Thoracic aorta (tissue), 2 donors: ENCODE data around the gene HMX2. TPM values are rescaled to one million over a fixed set of nuclear protein-coding genes. Genes with fewer than 3 reads are reported as not detected.
"Not testable (repeated sequence)": the region's sequence is repeated elsewhere in the genome, so short reads cannot be mapped to it uniquely, and the experiment has no call there.

Source experiments
- ATAC-seq: fragments of 150-250 bp; one replicate; pipeline ENCODE4 v1.8.0; 2017; ENCODE audit warnings: low read depth; ENCODE audit not compliant: insufficient number of reproducible peaks, low FRiP score
- DNase-seq: peaks from one replicate; pipeline ENCODE4 v3.0.0-alpha.2; 2020; ENCODE audit warnings: low spot score
- H3K27ac ChIP-seq, 2 donors: fragments of 200-600 bp; sonication (generic); 1 replicate in 1 of 2; 2 replicates in 1 of 2; pipeline ENCODE4 v1.5.1; 2016; ENCODE audit warnings: mild to moderate bottlenecking in 2 of 2, moderate library complexity in 2 of 2
- H3K27me3 ChIP-seq: fragments of 200-600 bp; sonication (generic); replicated peaks from 2 replicates; pipeline ENCODE4 v1.6.0; 2016; ENCODE audit warnings: mild to moderate bottlenecking; ENCODE audit not compliant: insufficient read depth
- H3K36me3 ChIP-seq: fragments of 200-600 bp; sonication (generic); one replicate; pipeline ENCODE4 v1.5.1; 2016
- H3K4me1 ChIP-seq, 2 donors: fragments of 200-600 bp; sonication (generic); 1 replicate in 1 of 2; 2 replicates in 1 of 2; pipeline versions ENCODE4 v1.5.1 to v1.6.0; 2016; ENCODE audit warnings: low read depth in 2 of 2, mild to moderate bottlenecking in 1 of 2; ENCODE audit not compliant: control insufficient read depth in 1 of 2
- H3K4me3 ChIP-seq: fragments of 200-600 bp; sonication (generic); 2 replicates; pipeline ENCODE4 v1.5.1; 2016; ENCODE audit warnings: mild to moderate bottlenecking
- H3K9me3 ChIP-seq: fragments of 200-600 bp; sonication (generic); 2 replicates; pipeline ENCODE4 v1.5.1; 2016
- total RNA-seq, 2 donors: library from RNA; depleted of rRNA; stranded (reverse); fragments of >200 nt; gene quantifications; one replicate each; pipeline versions ENCODE4 v1.1.0 to v1.2.3, GENCODE V29; 2016
- TF ChIP-seq, protein P1 (sequence below): fragments of 200-600 bp; sonication (generic); IDR thresholded peaks from one replicate; pipeline ENCODE4 v1.5.1; 2019; ENCODE audit warnings: antibody characterized with exemption

HMX2 gene
- total RNA-seq, 2 donors from 2014 or later = not detected

DNA sequence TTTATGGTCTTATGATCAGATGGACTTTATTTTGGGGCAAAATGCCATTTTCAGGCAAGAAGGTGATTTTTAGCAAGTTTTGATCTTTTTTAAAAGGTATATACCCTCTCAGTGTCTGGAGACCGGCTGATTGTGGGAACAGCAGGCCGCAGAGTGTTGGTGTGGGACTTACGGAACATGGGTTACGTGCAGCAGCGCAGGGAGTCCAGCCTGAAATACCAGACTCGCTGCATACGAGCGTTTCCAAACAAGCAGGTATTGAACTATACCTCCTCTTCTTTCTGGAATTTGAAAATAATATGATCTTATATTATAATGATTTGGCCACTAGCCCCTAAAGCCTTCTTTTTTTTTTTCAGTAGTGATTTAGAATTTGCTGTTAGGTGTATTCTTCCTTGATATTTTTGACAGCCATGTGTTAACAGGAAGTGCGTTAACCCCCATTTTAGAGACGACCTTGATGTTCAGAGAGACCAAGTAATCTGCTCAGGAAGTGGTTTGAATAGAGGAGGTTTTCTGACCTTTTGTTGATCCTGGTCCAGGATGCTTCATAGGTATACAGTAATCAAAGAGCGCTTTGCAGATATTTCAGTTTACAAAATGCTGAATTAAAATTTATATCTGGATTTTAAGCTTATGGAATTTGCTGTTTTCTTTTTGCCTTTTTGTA lies 12.5 kb downstream of the HMX2 start:
- TF ChIP-seq, protein P1, sequence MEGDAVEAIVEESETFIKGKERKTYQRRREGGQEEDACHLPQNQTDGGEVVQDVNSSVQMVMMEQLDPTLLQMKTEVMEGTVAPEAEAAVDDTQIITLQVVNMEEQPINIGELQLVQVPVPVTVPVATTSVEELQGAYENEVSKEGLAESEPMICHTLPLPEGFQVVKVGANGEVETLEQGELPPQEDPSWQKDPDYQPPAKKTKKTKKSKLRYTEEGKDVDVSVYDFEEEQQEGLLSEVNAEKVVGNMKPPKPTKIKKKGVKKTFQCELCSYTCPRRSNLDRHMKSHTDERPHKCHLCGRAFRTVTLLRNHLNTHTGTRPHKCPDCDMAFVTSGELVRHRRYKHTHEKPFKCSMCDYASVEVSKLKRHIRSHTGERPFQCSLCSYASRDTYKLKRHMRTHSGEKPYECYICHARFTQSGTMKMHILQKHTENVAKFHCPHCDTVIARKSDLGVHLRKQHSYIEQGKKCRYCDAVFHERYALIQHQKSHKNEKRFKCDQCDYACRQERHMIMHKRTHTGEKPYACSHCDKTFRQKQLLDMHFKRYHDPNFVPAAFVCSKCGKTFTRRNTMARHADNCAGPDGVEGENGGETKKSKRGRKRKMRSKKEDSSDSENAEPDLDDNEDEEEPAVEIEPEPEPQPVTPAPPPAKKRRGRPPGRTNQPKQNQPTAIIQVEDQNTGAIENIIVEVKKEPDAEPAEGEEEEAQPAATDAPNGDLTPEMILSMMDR = no peak
- H3K27me3 ChIP-seq = no peaks in the 10 kb centered on the region
- no peaks in the 10 kb centered on the region for H3K9me3 ChIP-seq
- ATAC-seq = no peak
- H3K27ac ChIP-seq = no peak overlapping the region
- H3K4me3 ChIP-seq = no peak overlapping the region
- peaks cover 31% of the 10 kb centered on the region for H3K36me3 ChIP-seq
- peaks cover 4 to 14% of the 10 kb centered on the region in 2 donors for H3K4me1 ChIP-seq
- no peak for DNase-seq

DNA sequence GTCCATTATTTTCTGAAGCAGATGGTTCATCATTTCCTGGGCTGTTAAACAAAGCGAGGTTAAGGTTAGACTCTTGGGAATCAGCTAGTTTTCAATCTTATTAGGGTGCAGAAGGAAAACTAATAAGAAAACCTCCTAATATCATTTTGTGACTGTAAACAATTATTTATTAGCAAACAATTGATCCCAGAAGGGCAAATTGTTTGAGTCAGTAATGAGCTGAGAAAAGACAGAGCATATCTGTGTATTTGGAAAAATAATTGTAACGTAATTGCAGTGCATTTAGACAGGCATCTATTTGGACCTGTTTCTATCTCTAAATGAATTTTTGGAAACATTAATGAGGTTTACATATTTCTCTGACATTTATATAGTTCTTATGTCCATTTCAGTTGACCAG lies 16.4 kb downstream of the HMX2 start:
- Histone ChIP-seq H3K27me3 (no peaks in the 10 kb centered on the region), H3K4me1 (no peaks in the 10 kb centered on the region), H3K9me3 (no peaks in the 10 kb centered on the region), H3K4me3 (no peak overlapping the region), H3K27ac (no peak overlapping the region), H3K36me3 (peaks cover 35% of the 10 kb centered on the region)
- DNase-seq = no peak
- TF ChIP-seq, protein P1 = no peak
- ATAC-seq = no peak

DNA sequence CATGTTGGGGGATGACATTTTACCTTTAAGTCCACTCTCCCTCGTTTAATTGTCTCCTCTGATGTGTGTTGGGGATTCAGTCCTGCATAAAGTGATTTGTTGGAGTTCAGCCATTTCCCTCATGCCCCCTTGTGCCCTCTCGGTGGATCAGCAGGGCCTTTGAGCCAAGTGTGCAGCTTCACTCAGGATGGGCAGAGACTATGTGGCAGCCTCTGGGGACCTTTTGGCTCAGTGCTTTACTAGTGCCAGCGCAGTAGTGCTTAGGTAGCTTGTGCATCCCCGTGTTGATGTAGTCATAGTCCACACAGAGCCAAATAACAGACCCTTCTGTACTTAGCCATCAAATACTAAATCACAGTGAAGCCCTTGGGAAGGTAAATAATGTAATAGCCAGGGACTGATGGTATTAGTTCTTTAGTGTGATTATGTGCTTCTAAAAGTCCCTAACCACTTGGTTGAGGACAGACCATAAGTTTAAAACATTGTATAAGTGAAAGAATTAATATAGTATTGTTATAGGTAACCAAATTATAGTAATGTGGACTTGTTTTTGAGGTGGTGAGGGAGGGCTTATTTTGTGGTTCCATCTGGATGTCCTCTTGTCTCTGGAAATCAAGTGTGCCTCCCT lies 17.6 kb downstream of the HMX2 start:
- Histone ChIP-seq H3K27me3 (no peaks in the 10 kb centered on the region), H3K9me3 (no peaks in the 10 kb centered on the region), H3K27ac (no peak overlapping the region), H3K36me3 (peaks cover 33% of the 10 kb centered on the region), H3K4me3 (no peak overlapping the region), H3K4me1 (no peaks in the 10 kb centered on the region)
- TF ChIP-seq, protein P1 = no peak
- ATAC-seq (no peak), DNase-seq (no peak)

DNA sequence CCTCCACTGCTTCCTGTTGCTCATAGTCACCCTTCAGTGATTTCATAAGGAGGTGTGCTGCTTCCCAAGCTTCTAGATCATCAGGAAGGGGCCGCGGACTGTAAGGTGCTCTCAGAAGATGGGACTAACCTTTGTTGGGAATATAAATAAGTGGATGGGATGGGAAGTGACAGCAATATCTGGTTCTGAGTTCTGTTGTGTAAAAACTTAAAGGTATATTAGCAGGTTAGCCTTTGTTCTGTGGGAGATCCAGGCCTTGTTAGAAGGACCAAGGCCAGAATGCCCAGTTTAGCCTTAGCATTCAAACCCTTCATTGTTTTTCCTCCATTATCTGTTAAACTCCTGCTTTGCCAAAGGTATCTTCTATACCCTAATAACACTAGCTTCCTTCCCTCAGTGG lies 18.7 kb downstream of the HMX2 start:
- DNase-seq (no peak), ATAC-seq (no peak)
- no peak overlapping the region for H3K27ac ChIP-seq
- H3K4me1 ChIP-seq = no peaks in the 10 kb centered on the region
- TF ChIP-seq, protein P1 = no peak
- no peak overlapping the region for H3K4me3 ChIP-seq
- H3K36me3 ChIP-seq = peaks cover 26% of the 10 kb centered on the region
- H3K27me3 ChIP-seq = no peaks in the 10 kb centered on the region
- no peaks in the 10 kb centered on the region for H3K9me3 ChIP-seq

DNA sequence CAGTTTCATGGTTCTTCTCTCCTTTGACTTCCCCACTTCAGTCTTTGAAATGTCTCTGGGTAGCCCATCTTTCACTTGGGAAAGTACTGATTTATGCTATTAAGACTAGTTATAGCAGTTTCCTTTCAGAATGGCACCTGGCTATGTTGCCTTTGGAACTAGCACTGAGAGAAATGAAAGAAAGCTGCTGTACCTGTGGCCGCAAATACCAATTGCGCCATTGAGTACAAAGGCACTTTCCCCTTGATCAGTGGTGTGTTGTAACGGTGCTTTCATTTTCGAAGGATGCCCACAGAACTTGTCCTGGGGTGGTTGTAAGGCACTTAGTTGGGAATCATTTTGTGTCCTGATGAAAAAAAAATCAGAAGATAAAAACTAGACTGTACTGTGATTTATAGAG lies 23.0 kb downstream of the HMX2 start:
- Histone ChIP-seq H3K9me3 (no peaks in the 10 kb centered on the region), H3K27ac (no peak overlapping the region), H3K36me3 (peaks cover 5% of the 10 kb centered on the region), H3K4me1 (no peaks in the 10 kb centered on the region), H3K4me3 (no peak overlapping the region), H3K27me3 (no peaks in the 10 kb centered on the region)
- TF ChIP-seq, protein P1 = no peak
- ATAC-seq (no peak), DNase-seq (no peak)

DNA sequence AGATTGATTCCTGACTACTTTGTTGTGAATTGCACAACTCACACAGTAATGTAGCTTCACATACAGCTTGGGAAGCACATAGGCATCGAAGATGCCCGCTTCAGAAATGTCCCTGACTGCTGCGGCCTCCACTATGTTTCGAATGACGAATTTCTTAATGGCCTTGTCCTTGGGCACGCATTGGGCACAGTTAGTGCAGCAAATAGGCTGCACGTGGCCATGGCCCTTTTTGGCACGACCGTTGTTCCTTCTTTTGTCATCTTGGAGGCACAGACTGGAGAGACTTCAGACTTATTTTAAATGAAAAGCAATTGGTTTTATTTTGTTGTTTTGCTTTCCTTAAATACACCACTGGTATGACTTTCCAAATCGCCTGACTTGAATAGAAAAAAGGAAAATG lies 23.7 kb downstream of the HMX2 start:
- not testable (repeated sequence) for DNase-seq, H3K4me1 ChIP-seq, H3K27ac ChIP-seq, H3K27me3 ChIP-seq, H3K9me3 ChIP-seq, H3K36me3 ChIP-seq, H3K4me3 ChIP-seq, ATAC-seq
